Measurements from ENCODE around the gene RPP25L. TPM values are rescaled to one million over a fixed set of nuclear protein-coding genes. Genes with fewer than 3 reads are reported as not detected.

Gene RPP25L
- polyA plus RNA-seq, 3 donors, result 20.1 to 42.3 (median 39.4) TPM

- no peak overlapping the region for H3K27ac ChIP-seq (ENCODE audit: low read depth in 1 of 2, low read length in 2 of 2)
- H3K9me3 ChIP-seq (replicated peaks in 1 of 2; ENCODE audit: control insufficient read depth in 1 of 2, insufficient read depth in 1 of 2, low read length in 2 of 2), result no peaks in the 10 kb centered on the region
- H3K4me3 ChIP-seq (replicated peaks in 1 of 3; ENCODE audit: low read depth in 2 of 3, low read length in 3 of 3), result no peak overlapping the region
- no peak for TF ChIP-seq CTCF (IDR thresholded peaks at IDR 0.05)
- peaks cover 6 to 16% of the 10 kb centered on the region in 2 donors for H3K36me3 ChIP-seq (replicated peaks in 1 of 2; ENCODE audit: control insufficient read depth in 1 of 2, insufficient read depth in 2 of 2, low read length in 2 of 2)
- WGBS (ENCODE audit: insufficient coverage), result 78% methylated on average over 6 of the region's 11 CpGs
- H2AFZ ChIP-seq (ENCODE audit: insufficient read depth, low read depth, low read length, poor library complexity, severe bottlenecking), result no peak overlapping the region
- no peaks in the 10 kb centered on the region for H4K20me1 ChIP-seq (ENCODE audit: insufficient read depth, low read length)
- H3K79me2 ChIP-seq (ENCODE audit: insufficient read depth, low read length), result no peaks in the 10 kb centered on the region
- peaks cover 5 to 10% of the 10 kb centered on the region in 2 donors for H3K4me1 ChIP-seq (ENCODE audit: control insufficient read depth in 1 of 2, insufficient read depth in 2 of 2, low read length in 2 of 2)
- Mint-ChIP-seq H3K4me1 (peaks cover 22% of the 10 kb centered on the region), H3K36me3 (peaks cover 17 to 25% of the 10 kb centered on the region in 2 donors), H3K27me3 (ENCODE audit: low read depth in 3 of 3) (peaks cover 8 to 14% (median 8%) of the 10 kb centered on the region in 3 donors), H3K9me3 (peaks cover 0 to 4% (median 0%) of the 10 kb centered on the region in 7 donors), H3K27ac (peak overlapping the region in 1 of 7 donors; percentile 33), H3K4me3 (no peak overlapping the region)
- H3K27me3 ChIP-seq (ENCODE audit: control insufficient read depth in 2 of 2, insufficient read depth in 2 of 2, low read length in 2 of 2), result no peaks in the 10 kb centered on the region
- intact Hi-C loops (cut with micrococcal nuclease), result no loop called here
- H3K4me2 ChIP-seq (replicated peaks; ENCODE audit: extremely low read depth, low read length, poor library complexity, severe bottlenecking), result no peak overlapping the region
- no peak overlapping the region for H3K9ac ChIP-seq (ENCODE audit: insufficient read depth, low read length, poor library complexity, severe bottlenecking)
- no peak for DNase-seq
These were observed 42.6 kb upstream of the RPP25L start for GRCh38 chr9:34654323-34655051.

GRCh38 chr9:34653151-34654072, 41.5 kb upstream of the RPP25L start:
- peaks cover 16 to 26% of the 10 kb centered on the region in 2 donors for H3K36me3 ChIP-seq (replicated peaks in 1 of 2; ENCODE audit: control insufficient read depth in 1 of 2, insufficient read depth in 2 of 2, low read length in 2 of 2)
- peaks cover 25% of the 10 kb centered on the region for H3K4me1 Mint-ChIP-seq
- H3K9me3 ChIP-seq (replicated peaks in 1 of 2; ENCODE audit: control insufficient read depth in 1 of 2, insufficient read depth in 1 of 2, low read length in 2 of 2), result no peaks in the 10 kb centered on the region
- H3K9me3 Mint-ChIP-seq, result peaks cover 0 to 4% (median 0%) of the 10 kb centered on the region in 7 donors
- no peaks in the 10 kb centered on the region for H3K27me3 ChIP-seq (ENCODE audit: control insufficient read depth in 2 of 2, insufficient read depth in 2 of 2, low read length in 2 of 2)
- H3K79me2 ChIP-seq (ENCODE audit: insufficient read depth, low read length), result no peaks in the 10 kb centered on the region
- no peak overlapping the region for H3K27ac ChIP-seq (ENCODE audit: low read depth in 1 of 2, low read length in 2 of 2)
- H4K20me1 ChIP-seq (ENCODE audit: insufficient read depth, low read length), result no peaks in the 10 kb centered on the region
- H3K4me3 Mint-ChIP-seq, result no peak overlapping the region
- no peak overlapping the region for H3K4me3 ChIP-seq (replicated peaks in 1 of 3; ENCODE audit: low read depth in 2 of 3, low read length in 3 of 3)
- H3K9ac ChIP-seq (ENCODE audit: insufficient read depth, low read length, poor library complexity, severe bottlenecking), result no peak overlapping the region
- no peak overlapping the region for H2AFZ ChIP-seq (ENCODE audit: insufficient read depth, low read depth, low read length, poor library complexity, severe bottlenecking)
- H3K27me3 Mint-ChIP-seq (ENCODE audit: low read depth in 3 of 3), result peaks cover 8 to 14% (median 8%) of the 10 kb centered on the region in 3 donors
- H3K36me3 Mint-ChIP-seq, result peaks cover 28 to 36% of the 10 kb centered on the region in 2 donors
- peak overlapping the region in 2 of 7 donors; percentile 26 to 34 for H3K27ac Mint-ChIP-seq
- DNase-seq, result no peak
- no peak for TF ChIP-seq CTCF (IDR thresholded peaks at IDR 0.05)
- H3K4me1 ChIP-seq (ENCODE audit: control insufficient read depth in 1 of 2, insufficient read depth in 2 of 2, low read length in 2 of 2), result peaks cover 5 to 10% of the 10 kb centered on the region in 2 donors
- WGBS (ENCODE audit: insufficient coverage), result 79% methylated on average over 8 of the region's 11 CpGs
- no peak overlapping the region for H3K4me2 ChIP-seq (replicated peaks; ENCODE audit: extremely low read depth, low read length, poor library complexity, severe bottlenecking)
- intact Hi-C loops (cut with micrococcal nuclease), result no loop called here
